Activated CD8-positive, alpha-beta memory T cell treated with anti-CD3 and anti-CD28 coated beads, Interleukin-2, amount 50 U/mL, for 24 hours (primary cell): ENCODE measurements around the gene LHX3.

ENCODE experiments used
- DNase-seq: peaks from one replicate; pipeline ENCODE4 v3.0.0-alpha.2; 2020; ENCODE audit errors: extremely low read depth

The LHX3 gene

DNA sequence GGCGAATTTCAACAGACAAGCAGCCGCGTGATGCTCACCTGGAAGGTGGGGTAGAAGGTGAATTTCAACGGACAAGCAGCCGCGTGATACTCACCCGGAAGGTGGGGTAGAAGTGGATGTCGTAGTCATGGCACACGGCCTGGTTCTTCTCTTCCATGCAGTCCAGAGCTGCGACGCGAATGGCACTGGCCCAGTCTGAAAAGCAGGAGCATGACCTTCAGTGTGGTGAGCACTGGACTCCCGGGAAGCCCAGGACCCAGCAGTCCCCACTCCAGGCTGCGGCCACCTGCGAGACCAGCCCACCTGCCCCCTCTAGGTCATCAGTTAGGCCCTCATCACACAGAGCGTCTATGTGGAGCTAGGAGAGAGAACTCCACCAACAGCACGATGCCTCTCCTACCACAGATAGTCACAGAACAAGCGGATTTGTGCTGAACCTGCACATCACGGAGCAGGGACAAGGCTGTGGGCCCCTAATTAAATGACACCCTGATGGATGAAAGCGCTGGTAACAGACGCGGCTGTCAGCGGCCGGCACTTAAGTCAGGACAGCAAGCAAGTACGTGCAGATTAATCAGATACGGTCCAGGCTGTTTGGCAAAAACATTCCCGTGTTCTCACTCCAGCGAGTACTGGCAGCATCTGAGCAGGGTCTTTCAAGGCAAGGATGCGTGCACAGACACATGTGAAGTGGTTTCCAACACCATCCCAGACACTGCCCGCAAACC is 21.9 kb upstream of the LHX3 start:
- DNase-seq: no peak

DNA sequence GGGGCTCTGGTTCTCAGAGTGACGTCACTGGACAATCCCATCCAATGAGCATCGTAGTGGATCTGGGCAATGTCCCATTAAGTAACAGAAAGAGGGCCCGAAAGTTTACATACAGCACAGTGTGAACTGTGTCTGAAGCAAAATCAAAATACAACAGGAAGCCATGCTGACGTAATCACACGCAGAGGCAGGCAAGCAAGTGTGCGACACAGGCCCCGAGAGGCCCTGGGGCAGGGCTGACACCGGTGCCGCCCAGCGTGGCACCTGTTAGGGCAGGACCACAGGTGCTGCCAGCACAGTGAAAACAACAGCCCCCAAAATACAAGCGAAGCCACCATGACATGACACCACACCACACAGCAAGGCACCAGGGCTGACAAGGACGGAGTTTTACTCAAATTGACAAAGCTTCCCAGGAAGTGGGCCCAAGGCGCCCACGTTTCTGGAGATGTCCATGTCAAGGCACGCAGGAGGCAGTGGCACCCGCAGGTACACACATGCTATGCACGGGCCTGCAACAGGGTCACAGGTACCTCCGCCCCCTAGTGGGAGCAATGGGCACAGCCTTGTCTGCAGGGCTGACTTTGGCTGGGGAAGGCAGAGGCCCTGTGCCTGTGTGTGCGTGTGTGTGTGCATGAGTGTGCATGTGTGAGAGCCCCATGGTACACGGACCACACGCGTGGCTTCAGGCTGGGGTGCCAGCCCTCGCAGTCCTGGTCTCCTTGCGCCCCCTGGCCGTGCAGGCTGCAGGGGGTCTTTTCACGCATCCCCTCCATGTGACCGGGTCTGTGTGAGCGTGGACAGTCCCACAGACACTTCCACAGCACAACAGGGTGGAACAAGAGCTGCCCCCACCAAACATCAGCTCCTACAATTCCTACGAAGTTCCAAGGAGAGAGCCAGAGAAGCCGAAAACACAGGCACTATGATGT is 21.1 kb upstream of the LHX3 start:
- DNase-seq: peak; percentile 15

DNA sequence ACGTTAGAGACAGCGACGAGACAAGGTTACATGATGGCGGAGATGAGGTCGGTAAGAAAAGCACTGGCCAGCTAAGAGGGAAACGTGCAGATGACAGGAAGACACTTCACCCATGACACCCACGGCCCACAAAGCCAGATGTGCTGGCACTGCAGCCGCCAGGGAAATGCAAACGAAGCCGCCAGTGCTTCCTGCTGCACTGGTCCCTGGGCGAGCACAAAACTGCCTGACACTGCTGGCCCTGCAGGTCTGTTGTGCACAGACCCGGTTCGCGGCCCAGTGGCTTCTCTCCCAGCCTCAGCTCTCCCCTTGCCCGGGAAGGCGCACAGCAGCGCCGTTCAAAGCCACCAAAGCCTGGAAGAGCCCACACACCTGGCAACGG is 20.4 kb upstream of the LHX3 start:
- DNase-seq: no peak

DNA sequence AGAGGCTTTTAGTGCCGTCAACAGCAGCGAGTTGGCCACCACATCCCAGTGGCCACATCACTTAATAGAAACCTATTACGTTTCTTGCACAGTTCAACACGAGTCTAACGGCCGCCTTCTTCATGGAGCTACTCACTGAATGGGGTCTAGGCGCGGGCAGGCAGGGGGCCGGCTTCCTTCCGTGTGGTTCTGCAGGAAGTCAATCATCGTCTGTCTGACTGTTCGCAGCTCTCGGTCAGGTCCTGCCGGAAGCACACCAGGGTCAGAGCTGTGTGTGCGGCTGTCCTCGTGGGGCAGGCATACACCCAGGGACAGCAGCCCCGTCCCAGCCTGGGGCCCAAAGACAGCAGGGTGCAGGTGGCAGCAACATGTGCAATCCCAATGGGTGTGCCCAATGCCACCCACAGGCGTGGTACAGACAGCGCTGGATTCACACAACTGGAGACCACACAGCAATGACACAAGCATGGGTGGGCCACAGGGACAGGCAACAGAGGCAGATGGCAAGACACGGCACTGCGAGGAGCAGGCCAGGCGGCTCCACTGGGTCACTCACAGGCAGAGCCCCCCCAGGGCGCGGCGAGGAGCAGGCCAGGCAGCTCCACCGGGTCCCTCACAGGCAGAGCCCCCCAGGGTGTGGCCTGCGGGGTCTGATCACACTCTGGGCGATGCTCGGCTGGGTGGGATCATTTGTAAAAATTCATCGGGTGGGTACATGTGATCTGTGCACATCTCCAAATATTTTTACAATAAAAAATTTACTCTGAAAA is 19.1 kb upstream of the LHX3 start:
- no peak for DNase-seq

DNA sequence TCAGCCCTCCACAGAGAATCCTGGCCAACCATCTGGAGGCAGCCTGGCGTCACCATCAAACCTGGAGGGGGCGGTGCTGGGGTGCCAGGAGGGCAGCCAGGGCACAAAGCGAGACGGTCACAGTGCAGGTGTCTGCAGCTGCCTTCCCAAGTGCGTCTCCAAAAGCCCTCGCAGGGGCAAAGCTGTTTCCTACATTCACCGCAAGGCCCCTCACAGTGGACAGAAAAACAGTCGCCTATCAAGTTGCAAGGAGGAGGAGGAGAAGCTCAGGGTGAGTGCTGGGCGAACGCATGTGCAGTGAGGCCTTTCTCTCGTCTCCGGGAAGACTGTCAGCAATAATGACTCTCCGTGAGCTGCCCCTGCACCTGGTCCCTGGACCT is 18.0 kb upstream of the LHX3 start:
- DNase-seq: no peak

DNA sequence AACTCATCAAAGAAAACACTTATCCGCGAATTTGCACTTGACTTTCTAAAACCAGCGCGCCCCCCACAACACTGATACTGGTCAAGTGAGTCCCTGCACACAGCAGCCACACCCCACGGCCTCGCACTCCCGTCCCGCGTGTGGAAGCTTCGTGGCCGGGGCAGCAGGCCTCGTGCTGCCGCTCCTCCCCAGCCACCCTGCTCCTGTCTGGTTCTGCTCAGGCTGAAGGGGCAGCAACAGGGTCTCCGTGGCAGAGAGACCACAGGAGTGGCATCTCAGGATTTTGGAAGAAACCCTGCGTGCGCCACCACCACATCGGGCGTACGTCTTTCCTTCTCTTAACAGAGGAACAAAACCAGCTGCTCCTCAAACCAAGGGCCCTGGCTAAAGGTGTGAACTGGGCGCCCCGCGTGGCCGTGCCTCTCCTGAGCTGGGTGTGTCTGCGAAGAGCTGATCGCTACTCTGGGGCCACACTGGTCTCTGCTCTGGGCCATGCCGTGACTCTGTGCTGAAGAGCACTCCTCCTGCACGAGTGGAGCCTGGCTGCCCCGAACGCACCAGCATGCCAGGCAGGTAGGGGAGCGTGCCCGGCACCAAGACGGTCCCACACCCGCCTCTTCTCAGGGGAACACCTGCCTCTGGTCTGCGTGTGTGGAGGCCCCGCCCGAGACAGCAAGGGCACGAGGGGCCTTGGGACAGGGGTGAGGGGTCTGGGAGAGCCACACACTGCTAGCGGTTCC is 17.4 kb upstream of the LHX3 start:
- no peak for DNase-seq

- DNase-seq: no peak
These were observed 15.2 kb upstream of the LHX3 start for GRCh38 chr9:136220017-136220729.

GRCh38 chr9:136219276-136219675 is 14.3 kb upstream of the LHX3 start:
- no peak for DNase-seq

DNA sequence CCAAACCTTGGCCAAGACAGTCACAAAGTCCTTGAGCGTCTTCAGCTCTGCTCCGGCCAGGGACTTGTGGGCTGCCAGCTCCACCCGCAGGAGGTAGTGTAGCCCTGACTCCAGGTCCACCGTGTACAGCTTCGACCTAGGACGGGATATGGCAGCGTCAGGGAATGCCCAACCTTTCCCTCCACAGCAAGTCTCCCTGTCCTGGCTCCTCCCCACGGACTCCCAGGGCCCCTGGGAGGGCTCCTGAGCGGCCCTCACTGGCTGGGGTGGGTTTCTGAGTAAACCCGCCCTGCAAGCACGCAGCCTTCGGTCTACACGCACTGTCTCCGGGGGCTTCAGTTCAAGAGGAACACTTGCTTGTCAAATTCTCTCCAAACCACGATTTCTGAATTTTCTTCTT is 13.7 kb upstream of the LHX3 start:
- no peak for DNase-seq

GRCh38 chr9:136218271-136218670 is 13.3 kb upstream of the LHX3 start:
- no peak for DNase-seq

GRCh38 chr9:136216541-136217244 is 11.8 kb upstream of the LHX3 start:
- DNase-seq: no peak

- DNase-seq: no peak
These were observed 8.8 kb upstream of the LHX3 start for GRCh38 chr9:136213733-136214132.

DNA sequence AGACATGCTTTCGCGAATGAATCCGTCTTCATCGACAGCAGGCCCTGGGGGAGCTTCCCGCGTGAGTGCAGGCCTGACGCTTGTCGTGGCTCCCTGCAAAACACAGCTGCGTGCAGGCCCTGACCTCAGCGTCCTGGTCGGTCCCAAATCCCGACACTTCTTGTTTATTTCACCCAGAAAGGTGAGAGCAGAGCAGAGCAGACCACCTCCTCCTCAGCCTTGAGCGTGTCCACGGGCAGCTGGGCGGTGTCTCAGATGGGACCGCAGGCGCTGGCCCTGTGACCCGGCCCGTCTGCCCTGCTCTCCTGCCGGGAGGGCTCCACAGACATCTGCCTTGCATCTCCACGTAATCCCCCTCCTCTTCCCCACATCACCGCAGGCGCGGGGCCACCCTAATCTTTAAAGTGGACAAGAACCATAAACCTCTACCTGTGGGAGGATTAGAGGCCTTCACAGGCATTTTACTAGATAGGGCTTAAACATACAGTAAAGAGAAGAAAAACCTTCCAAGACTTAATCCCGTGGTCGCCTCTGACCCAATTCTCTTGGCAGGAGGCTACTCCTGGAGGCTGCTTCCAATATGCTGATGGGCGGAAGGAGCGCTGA is 7.5 kb upstream of the LHX3 start:
- no peak for DNase-seq

DNA sequence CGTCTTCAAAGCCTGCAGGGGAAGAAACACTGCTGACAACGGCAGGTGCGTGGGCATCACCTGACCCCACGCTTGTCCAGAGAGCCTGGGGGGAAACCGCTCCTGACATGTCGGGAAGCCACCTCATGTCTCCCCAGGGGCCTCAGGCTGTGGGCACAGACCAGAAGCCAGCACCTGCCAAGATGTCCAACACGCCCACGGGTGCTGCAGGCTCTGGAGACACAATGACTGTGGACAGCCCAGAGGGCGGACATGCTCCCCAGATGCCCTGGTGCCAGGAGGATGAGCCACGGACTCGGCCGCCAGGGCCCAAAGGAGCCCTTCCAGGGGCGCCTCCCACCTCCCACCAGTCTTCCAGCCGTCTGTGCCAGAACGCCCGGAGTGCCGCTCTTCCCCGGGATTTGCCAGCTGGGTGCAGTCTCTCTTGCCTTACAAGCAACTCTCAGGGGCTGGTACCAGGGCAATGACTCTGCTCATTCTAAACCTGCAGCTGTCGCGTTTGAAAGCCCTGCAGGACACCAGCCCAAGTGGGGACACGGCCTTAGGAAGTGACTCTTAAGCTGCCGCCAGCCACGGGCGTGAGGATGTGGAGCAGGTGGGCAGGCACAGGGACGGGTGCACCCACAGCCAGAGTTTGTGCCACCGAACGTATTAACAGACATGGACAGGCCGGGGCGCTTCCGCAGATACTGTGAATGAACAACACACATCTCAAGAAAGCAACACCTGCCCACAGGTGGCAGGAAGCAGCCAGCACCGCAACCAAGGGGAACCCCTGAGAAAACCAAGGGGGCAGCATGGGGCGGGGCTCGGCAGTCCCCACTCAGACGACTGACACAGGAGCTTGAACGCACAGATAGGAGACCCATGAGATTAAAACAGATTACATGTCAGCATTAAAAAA is 6.8 kb upstream of the LHX3 start:
- no peak for DNase-seq

GRCh38 chr9:136211006-136211405 is 6.1 kb upstream of the LHX3 start:
- DNase-seq: no peak

DNA sequence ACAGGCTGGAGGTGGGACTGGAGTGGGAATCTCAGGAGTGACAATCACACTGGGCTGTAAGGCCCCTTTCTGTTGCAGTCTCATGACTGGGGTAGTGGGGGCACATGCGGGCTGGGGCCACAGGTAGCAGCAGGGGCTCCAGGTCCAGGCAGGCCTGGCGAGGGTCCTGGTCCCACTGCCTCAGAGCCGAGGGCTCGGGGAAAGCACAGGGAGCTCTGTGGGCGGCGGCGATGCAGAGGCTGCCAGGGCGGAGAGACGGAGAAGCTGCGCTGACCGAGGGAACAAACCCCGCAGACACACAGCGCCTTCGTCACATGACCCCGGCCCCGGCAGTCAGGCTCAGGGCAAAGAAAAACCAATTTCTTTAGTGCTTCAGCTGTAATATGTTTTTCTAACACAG is 5.3 kb upstream of the LHX3 start:
- no peak for DNase-seq

- DNase-seq: no peak
These were observed 4.9 kb upstream of the LHX3 start for GRCh38 chr9:136209786-136210185.

- DNase-seq: no peak
These were observed 4.3 kb upstream of the LHX3 start for GRCh38 chr9:136209232-136209631.

GRCh38 chr9:136208675-136209074 is 3.7 kb upstream of the LHX3 start:
- no peak for DNase-seq
